Measurements from ENCODE around the gene DIP2A.

Gene DIP2A

DNA sequence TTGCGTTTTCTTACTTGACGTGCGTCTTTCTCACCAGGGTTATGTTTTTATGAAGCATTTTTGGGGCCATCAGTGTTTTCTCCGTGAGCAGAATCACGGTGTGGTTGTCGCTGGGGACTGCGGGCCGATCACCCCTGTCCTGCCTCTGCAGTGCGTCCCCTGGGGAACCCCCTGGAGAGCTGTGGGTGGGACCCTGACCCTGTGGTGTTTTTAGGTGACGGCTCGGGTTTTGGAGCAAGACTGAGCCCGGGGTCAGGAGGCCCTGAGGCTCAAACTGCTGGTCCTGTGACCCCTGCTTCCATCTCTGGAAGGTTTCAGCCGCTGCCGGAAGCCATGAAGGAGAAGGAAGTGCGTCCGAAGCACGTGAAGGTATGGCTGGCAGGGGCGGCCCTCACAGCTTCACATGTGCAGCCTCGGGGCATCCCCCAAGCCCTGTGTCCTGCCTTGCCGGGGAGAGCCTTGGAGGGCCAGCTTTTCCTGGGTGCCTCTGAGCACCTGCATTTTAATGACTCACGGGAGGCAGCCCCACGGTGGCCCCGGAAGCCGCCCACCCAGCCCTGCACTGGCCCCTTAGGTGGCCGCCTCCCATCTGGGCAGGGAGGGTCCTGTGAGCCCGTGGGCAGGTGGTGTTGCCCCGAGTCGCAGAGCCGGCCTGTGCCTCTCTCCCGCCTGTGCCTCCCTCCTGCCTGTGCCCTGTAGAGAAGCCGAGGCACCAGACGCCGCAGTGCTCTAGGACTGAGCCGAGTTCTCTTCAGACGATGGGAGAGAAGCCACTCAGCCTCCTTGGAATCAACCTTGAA is 36.7 kb upstream of the DIP2A start:
- TF ChIP-seq, protein P1, sequence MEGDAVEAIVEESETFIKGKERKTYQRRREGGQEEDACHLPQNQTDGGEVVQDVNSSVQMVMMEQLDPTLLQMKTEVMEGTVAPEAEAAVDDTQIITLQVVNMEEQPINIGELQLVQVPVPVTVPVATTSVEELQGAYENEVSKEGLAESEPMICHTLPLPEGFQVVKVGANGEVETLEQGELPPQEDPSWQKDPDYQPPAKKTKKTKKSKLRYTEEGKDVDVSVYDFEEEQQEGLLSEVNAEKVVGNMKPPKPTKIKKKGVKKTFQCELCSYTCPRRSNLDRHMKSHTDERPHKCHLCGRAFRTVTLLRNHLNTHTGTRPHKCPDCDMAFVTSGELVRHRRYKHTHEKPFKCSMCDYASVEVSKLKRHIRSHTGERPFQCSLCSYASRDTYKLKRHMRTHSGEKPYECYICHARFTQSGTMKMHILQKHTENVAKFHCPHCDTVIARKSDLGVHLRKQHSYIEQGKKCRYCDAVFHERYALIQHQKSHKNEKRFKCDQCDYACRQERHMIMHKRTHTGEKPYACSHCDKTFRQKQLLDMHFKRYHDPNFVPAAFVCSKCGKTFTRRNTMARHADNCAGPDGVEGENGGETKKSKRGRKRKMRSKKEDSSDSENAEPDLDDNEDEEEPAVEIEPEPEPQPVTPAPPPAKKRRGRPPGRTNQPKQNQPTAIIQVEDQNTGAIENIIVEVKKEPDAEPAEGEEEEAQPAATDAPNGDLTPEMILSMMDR (IDR thresholded peaks at IDR 0.05; ENCODE audit: control insufficient read depth, insufficient read depth, low read depth, low read length, missing control alignments) = no peak
- H3K4me3 ChIP-seq (ENCODE audit: control insufficient read depth, low read depth, low read length) = no peak overlapping the region
- DNase-seq (ENCODE audit: low read depth) = no peak

DNA sequence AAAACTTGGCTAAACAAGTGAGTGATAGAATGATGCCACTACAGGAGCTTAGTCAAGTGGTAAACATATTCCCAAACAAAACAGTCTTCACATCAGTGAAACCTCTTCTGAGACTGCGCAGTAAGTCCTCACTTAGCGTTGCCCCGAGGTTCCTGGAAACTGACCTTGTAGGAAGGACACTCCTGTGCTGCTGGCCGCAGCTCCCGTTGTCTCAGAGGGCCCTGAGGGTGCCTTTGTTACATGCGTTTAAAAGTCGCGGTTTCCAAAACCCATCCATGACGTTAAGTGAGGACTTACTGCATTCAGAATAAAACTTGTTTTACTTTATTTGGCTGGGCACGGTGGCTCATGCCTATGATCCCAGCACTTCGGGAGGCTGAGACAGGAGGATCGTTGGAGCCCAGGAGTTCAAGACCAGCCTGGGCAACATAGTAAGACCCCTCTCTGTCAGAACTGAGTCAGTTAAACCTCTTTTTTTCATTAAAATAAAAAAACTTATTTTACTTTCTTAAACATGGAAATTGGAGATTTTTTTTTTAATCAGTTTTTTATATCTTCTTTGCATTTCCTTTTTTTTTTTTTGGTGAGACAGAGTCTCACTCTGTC is 36.0 kb upstream of the DIP2A start:
- TF ChIP-seq, protein P1 (IDR thresholded peaks at IDR 0.05; ENCODE audit: control insufficient read depth, insufficient read depth, low read depth, low read length, missing control alignments) = no peak
- no peak overlapping the region for H3K4me3 ChIP-seq (ENCODE audit: control insufficient read depth, low read depth, low read length)
- DNase-seq (ENCODE audit: low read depth) = no peak

DNA sequence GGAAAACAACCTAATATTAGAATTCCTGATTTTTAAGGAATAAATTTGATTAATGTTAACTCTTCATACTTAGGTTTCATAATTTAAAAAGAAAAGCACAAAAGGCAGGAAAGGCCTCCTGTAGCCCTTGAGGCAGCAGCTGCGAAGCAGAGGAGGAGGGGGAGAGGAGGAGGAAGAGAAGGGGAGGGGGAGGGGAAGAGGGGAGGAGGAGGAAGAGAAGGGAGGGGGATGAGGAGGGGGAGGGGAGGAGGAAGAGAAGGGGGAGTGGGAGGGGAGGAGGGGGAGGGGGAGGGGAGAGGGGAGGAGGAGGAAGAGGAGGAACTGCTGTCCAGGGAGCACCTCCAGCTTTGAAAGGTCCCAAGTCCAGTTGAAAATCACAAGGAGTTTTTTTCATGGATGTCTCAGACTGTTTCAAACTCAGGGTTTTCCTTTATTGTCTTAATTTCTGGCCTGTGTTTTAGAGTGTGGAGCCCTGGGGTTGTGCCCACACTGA is 35.1 kb upstream of the DIP2A start:
- no peak for DNase-seq (ENCODE audit: low read depth)
- no peak overlapping the region for H3K4me3 ChIP-seq (ENCODE audit: control insufficient read depth, low read depth, low read length)
- TF ChIP-seq, protein P1 (IDR thresholded peaks at IDR 0.05; ENCODE audit: control insufficient read depth, insufficient read depth, low read depth, low read length, missing control alignments) = no peak

DNA sequence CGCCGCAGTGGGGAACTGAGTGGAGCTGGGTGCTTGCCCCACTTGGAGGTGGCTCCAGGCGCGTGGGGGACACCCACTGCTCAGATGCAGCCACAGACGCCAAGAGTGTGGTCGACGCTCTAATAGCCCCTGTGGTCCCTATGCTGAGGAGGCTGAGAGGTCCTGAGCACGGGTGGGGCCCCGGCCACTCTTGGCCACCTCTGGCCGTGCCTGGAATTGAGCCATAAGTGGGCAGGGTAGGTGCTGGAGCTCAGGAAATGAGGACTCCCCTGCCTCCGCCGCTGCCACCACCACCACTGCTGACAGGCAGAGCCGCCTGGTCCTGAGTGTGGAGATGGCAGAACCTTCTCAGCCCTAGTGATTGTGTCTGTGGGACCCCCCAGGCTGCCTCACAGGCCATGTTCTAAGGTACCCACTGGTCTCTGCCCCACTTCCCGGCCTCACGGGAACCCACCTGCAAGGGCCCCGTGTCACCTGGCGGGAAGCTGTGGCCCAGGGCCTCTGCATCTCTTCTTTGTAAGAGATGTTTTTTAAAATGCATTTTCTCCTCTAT is 34.6 kb upstream of the DIP2A start:
- no peak for DNase-seq (ENCODE audit: low read depth)
- TF ChIP-seq, protein P1 (IDR thresholded peaks at IDR 0.05; ENCODE audit: control insufficient read depth, insufficient read depth, low read depth, low read length, missing control alignments) = no peak
- no peak overlapping the region for H3K4me3 ChIP-seq (ENCODE audit: control insufficient read depth, low read depth, low read length)

DNA sequence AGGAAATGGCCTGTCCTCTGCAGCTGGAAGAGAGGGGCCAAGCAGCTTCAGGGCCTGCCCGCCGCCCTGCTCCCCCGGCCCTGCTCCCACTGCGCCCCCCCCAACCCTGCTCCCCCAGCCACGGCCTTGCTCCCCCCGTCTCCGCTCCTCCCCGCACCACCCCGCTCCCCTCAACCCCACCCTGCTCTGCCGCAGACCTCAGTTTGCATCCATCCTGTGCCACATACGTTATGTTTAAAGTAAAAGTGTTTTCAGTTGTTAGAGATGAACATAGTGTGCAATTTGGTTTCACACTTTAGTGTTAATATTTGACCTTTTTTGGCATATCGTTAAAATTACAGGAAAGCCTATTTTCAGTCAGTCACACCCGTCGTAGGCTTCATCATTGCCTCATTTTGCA is 34.1 kb upstream of the DIP2A start:
- TF ChIP-seq, protein P1 (IDR thresholded peaks at IDR 0.05; ENCODE audit: control insufficient read depth, insufficient read depth, low read depth, low read length, missing control alignments) = no peak
- H3K4me3 ChIP-seq (ENCODE audit: control insufficient read depth, low read depth, low read length) = no peak overlapping the region
- DNase-seq (ENCODE audit: low read depth) = no peak

DNA sequence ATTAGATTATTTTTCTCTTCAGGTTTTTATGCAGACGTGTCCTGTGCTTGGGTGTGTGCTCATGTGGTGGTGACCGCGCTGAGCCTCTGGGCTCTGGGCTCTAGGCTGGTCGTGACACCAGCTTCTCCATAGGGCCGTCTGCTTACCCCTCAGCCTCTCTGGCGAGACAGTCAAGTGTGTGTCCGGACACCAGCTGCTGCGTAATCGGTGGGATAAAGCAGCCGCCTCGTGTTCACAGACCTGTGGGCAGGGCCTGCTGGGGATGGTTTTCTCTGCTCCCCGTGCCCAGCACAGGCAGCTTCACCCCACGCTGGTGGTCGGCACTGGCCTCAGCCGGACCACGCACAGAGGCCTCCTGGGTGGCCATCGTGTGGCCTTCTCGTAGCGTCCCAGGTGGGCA is 33.6 kb upstream of the DIP2A start:
- no peak for DNase-seq (ENCODE audit: low read depth)
- TF ChIP-seq, protein P1 (IDR thresholded peaks at IDR 0.05; ENCODE audit: control insufficient read depth, insufficient read depth, low read depth, low read length, missing control alignments) = no peak
- no peak overlapping the region for H3K4me3 ChIP-seq (ENCODE audit: control insufficient read depth, low read depth, low read length)

All from AG09309 (cell line).